Hindlimb muscle (tissue), 1 donor: Measurements from ENCODE around the gene ZCCHC24. TPM values are rescaled to one million over a fixed set of nuclear protein-coding genes. Genes with fewer than 3 reads are reported as not detected.

Experiments used
- DNase-seq: peaks from one replicate; pipeline ENCODE4 v3.0.0-alpha.2; 2013
- polyA plus RNA-seq: library from polyadenylated mRNA; unstranded; fragments of 120-200 nt; gene quantifications from one replicate; pipeline ENCODE4 v1.2.1, GENCODE V29; 2013; ENCODE audit not compliant: insufficient read length

ZCCHC24 gene
- polyA plus RNA-seq, 1 donor = 82.0 TPM

DNA sequence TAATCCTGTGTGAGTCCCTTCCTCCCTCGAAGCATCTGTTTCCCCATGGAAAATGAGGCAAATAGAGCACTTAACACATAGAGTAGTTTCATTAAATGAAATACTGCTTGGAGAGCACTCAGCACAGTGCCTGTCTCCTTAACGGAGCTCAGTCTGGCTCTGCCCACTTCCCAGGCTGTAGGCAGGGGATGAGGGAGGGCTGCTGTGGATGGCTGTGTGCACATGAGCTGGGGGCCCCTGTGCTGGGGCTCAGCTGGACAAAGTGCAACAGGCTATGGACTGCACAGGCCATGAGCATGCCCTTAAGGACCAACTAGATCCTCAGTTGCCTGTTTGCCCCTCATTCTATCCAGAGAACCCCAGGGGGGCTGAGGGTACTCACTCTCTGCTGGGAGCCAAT lies 14.5 kb downstream of the ZCCHC24 start:
- DNase-seq = no peak

DNA sequence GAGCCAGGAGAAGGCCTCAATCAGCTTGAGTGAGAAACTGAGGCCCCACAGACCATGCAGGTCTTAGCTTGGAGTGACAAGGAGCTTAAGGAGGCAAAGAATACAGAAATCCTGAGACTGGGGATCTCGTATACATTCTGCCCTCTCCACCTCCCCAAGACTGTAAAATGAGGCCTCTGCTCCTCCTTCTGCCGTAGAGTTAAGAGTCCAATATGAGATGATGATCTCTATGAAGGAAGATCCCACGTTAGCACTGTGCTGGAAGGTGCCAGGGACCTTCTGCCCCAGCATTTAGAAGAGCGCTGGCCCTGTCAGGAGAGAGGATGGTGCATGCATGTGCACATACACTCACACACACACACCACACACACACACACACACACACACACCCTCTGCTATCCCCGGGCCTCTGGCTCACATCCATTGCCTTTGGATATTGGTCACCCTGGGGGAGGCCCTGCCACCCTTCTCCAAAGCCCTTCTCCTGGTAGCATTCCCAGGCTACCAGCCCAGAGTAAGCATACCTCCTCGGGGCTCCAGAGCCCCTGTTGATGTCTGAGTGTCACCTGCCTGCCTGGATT lies 15.0 kb downstream of the ZCCHC24 start:
- DNase-seq = no peak

DNA sequence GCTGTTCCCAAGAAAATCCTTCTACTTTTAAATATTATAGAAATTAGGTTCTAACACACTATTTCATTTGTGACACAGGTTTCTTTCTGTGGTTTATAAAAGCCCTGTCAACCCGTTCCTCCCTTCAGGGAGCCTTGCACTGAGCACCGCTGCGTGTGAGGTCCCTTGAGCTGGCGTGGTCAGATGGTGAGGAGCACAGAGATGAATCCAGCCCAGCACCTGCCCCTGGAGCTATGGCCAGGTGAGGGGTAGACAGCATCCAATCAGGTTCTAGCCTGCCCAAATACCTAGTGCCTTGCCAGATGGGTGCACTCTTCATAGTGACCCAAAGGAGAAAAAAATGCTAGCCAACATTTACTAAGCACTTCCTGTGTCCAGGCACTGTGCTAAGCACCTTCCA lies 15.7 kb downstream of the ZCCHC24 start:
- no peak for DNase-seq

DNA sequence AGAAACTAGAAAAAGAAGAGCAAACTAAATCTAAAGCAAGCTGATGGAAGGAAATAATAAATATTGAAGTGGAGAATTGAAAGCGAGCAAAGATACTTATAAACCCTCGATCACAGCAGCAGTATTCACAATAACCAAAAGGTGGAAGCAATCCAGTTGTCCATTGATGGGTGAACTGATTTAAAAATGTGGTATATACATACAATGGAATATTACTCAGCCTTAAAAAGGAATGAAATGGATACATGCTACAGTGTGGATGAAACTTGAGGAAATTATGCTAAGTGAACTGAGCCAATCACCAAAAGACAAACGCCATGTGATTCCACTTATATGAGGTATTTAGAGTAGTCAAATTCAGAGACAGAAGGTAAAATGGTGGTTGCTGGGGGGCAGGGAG lies 17.5 kb downstream of the ZCCHC24 start:
- no peak for DNase-seq

DNA sequence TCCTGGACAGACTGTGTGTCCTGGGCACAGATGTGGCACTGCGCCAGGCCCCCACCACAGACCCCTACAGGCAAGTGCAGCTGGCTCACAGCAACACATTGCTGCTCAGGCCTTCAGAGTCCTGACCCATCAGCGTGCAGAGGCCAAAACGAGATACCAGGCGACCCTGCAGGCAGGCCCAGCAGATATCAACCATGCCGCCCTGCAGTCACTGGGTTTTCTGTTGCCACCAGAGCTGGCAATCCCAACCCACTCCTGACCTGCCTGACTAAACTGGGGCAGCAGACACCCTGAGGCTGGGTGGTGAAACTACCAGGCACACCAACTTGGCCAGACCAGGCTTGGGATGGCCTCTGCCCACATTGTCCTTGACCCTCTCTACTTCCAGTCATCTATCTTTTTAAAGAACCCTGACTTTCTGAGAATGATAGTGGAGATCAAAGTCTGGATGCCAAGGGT lies 20.3 kb downstream of the ZCCHC24 start:
- no peak for DNase-seq

DNA sequence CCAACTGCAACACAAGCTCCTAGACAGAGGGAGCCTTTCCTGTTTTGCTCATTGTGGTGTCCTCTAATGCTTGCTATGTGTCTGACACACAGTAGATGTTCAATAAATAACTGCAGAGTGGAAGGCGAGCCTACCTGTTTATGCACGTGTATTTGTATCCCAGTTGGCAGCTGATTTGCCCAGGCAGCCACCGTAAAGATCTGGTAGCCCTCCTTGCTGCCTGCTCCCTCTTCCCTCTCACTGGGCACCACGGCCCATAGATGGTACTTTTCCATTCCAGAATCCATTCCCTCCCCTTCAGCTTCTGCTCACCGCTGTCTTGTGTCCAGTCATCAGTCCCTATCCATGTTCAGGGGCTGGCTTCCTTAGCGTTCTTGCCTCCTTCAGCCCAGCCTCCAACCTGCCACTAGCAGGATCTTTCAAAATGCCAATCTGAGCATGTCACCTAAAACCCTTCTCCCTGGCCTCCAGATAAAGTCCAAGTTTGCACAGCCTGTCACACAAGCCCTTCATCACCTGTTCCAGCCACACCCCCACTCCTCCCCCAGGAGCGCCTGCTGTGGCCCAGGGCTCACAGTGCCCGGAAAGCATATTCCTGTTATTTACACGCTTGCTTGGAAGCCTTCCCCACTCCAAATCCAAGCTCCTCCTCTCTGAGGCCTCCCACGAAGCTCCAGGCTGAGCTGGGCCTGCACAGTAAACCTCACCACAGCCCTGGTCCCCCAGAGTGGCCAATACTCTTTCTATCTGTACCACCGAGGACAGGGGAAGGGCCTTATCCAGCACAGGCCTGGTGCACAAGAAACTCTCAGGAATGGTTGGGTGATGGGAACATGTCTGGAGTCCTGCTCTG lies 21.0 kb downstream of the ZCCHC24 start:
- no peak for DNase-seq

DNA sequence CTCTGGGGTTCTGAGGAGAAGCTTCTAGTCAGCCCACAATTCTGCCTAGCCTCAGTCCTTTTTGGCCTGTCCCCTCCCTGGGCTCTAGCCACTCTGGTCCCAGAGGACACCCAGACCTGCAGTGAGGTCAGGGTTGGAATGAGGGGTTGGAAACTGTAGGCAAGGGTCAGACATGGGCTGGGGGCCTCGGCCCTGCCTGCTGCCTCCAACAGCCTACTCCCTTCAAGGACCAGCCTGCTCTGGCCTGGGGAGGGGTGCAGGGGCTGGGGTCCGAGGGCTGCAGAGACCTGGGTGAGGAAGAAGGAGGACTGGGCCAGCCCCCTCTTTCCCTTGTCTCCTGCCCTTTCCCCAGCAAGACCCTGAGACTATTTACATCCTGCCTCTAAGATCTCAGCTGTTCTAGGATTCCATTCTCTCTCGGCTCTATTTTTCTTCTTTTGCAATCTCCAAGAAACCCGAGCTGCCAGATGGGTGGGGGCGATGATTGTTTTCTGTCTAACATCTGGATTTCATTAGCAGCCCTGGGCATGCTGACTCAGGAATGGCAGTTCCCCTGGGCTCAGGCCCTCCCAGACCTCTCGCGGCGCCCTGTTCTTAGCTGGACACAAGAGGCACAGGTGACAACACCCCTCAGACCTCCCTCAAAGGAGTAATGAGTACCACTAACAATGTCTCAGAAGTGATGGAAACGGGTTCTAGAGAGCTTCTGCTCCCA lies 23.1 kb downstream of the ZCCHC24 start:
- no peak for DNase-seq

DNA sequence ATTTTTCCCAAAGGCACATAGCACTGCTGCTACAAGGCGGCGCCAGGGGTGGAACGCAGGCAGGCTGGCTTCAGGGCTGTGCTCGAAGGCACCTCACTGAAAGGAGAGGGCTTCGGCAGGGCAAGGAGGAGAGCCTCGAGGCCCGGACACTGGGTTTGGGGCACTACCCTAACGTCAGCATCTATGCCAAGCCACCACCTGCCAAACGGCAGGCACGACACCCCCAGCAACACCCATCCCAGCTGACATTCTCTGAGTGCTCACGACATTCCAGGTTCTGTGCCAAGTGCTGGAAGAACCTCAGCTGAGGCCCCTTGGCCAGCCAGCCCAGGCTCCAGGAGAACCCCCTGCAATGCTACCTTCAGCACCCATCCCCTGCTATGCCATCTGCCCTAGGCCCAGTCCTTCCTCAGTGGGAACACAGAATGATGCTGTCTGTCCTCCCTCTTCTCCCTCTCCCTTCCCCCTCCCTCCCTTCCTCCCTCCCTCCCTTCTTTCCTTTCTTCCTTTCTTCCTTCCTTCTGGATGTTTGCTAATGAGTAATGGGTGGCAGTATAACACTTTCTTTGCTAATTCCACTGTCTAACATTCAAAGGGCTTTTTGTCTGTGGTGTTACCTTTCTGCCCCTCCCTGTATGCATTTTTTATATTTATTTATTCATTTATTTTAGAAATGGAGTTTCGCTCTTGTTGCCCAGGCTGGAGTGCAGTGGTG lies 24.3 kb downstream of the ZCCHC24 start:
- no peak for DNase-seq

DNA sequence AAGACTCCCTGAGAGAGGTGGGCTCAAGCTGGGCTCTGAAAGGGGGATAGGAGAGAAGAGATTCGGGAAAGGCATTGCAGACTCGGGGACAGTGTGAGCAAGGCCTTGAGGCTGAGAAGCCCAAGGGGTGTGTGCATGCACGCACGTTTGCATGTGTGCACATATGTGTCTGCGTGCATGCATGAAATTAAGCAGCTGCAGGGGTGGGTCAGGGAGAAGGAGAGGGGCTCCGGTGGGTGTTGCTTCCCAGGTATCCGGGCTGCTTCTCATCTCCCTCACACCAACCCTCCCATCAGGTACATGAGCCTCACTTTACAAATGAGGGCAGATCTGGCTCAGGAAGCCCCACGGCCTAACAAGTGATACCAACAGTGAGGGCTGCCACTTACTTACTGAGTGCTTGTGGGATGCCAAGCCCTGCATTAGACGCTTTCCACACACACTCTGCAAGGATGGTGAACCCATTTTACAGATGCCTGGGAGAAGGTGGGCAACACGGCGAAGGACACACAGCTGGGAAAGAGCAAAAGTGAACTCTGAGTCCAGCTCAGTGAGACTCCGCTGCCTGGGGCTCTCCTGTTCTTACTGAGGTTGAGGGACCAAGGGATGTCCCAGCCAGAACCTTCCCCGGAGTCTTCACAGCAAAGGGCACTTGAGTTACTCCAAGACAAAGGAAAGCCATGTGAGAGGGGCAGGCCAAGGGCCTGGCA lies 26.4 kb downstream of the ZCCHC24 start:
- no peak for DNase-seq

DNA sequence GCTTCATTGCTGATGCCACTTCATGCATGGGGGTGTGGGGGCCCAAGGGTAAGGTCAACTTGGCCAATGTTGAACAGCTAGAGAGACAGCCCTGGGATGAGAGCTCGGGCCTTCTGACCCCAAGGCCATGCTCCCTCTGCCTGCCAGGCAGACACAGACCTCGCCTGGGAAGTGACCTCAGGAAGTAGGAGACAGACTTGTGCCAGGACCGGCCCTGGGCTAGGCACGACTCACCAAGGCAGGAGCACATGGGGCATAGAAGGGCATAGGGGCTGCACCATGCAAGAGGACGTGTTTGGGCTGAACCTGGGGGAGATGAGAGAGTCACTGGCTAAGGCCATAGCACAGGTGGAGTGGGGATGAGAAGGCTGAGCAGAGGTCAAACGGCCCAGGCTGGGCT lies 27.1 kb downstream of the ZCCHC24 start:
- DNase-seq = no peak

DNA sequence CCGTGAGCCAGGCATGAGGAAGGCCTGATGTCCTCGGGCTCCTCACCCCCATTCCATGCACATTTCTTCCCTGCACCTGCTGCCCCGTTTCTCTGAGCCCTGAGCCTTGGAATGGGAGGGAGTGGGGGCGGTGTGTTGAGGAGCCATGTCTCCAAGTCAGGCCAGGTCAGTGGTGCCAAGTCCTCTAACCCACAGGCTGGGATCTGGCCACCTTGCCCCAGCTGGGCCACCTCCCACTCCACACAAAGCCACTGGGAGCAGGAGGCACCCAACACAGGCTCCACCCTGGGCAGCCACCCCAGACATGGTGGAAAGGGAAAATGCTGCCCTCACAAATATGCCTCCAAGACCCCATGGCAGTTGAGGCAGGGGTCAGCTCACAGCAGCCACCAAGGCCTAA lies 27.7 kb downstream of the ZCCHC24 start:
- no peak for DNase-seq

DNA sequence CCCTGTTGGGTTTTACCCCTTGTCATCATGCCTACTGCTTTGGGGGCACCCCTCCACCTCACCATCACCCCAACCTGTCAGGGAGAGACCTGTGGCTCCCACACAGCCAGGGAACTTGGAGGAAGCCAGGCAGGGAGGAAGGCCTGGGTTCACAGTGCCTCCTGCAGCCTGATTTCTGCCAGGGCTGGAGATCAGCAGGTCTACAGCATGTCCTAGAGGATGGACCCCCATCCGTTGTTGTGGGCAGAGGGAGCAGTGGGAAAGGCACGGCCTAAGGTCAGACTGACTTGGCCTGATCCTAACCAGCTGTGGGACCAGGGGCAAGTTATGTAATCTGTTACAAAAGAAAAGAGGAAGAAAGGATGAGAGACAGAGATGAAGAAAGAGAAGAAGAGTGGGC lies 28.2 kb downstream of the ZCCHC24 start:
- DNase-seq = no peak

DNA sequence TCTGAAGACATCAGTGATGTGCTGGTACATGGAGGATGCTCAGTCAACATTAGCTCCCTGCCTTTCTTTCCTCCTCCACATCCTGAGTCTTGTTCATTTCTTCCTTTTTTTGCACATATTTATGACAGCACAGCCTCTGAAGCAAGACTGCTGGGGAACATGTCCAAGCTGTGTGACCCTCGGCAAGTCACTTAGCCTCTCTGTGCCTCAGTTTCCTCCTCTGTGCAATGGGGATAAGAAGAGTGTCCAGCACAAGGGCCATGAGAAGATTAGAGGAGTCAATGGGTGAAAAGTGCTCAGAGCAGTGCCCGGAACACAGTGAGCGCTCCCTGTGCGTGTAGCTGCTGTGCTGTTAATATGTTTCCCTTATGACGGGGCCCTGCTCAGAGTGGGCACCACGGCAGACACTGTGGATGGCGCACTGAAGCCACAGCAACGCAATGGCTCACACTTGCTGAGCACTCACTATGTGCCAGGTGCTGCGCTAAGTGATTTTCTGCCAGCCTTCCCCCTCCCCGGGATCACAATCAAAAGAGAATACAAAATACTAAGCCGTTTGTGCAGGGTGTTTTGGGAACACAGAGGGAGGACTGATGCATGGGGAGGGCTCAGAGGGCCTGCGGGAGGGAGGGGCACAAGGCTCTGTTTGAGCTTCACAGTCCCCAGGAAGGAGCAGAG lies 28.7 kb downstream of the ZCCHC24 start:
- no peak for DNase-seq

DNA sequence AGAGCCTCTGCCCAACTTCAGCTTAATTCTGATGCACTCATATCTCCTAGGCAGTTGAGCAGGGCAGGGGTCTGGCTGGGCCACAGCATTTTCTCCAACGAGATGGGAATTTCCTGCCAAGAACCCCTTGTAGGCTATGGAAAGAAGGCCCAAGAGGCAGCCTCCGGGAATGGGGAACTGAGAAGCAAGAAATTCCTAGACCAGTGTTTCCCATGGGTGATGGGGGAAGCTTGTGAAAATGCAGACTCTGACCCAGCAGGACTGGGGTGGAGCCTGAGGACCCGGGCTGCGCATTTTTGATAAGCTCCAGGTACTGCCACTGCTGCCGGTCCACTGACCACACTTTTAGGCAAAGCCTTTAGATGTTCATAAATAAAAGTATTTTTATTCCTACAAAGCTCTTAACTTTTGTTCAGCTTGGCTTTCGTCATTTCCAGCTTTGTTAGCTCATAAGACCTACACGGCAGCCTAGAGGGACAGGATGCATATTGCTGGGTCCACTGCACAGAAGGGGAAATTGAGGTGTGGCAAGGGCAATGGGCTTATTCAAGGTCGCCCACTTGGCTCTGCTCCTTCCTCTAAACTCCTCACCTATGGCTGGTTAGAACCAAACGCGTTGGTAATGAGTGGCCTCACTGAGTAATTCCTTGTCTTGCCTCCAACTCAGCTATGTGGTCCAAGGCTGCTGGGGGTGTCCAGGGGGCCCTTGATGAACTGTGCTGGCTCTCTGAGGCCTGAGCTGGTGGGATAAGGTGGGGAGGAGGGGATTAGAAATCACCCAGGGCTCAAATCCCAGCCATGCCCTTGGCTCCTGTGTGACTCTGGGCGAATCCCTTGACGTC lies 29.5 kb downstream of the ZCCHC24 start:
- DNase-seq = no peak

DNA sequence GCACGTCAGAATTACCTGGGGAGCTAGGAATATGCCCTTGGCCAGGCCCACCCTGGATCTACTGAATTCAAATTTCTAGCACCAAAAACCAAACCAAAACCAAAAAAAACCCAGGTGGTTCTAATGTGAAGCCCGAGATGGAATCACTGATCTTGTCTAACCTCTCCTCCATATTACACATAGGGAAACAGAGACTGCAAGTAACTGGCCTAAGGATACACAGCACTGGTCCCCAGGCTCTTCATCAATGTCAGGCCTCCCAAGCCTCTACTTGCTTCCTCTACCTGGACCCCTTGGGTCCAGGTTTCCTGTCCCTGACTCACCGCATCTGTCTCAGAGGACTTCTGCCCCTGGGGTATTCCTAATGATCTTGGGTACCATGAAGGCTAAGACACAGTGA lies 30.7 kb downstream of the ZCCHC24 start:
- no peak for DNase-seq

DNA sequence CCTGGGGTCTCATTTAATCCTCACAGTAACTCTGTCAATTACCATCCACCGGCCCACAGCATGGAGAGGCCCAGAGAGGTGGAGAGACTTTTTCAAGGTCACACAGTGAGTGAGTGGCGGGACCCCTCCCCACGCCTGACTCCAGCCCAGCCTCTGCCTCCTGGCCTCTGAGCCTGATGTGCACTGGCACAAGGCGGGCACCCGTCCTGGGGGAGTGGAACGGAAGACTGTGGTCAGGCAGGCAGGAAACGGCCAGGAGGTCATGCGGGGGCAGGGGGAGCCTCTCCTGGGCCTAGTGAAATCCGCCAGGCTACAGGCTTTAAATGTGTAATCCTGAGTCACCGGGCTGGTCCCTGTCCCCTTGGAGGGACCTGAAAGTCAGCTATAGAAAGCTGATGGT lies 32.2 kb downstream of the ZCCHC24 start:
- no peak for DNase-seq

DNA sequence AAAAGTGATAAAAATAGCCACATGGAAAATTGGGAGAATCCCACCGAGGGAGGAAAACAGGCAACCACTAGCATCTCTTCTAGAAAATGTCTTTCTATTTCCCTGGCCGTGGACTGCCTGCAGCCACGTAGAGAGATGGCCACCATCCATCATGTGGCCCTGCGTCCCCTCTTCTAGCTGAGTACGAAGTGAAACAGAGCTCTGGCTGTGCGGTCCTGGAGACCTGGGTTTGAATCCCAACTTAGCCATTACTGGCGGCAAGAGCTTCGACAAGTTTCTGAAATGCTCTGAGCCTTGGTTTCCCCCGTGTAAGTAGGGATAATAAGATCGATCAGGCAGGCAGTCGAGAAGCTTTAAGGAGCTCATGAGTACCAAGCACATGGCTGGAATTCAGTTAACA lies 32.9 kb downstream of the ZCCHC24 start:
- no peak for DNase-seq

DNA sequence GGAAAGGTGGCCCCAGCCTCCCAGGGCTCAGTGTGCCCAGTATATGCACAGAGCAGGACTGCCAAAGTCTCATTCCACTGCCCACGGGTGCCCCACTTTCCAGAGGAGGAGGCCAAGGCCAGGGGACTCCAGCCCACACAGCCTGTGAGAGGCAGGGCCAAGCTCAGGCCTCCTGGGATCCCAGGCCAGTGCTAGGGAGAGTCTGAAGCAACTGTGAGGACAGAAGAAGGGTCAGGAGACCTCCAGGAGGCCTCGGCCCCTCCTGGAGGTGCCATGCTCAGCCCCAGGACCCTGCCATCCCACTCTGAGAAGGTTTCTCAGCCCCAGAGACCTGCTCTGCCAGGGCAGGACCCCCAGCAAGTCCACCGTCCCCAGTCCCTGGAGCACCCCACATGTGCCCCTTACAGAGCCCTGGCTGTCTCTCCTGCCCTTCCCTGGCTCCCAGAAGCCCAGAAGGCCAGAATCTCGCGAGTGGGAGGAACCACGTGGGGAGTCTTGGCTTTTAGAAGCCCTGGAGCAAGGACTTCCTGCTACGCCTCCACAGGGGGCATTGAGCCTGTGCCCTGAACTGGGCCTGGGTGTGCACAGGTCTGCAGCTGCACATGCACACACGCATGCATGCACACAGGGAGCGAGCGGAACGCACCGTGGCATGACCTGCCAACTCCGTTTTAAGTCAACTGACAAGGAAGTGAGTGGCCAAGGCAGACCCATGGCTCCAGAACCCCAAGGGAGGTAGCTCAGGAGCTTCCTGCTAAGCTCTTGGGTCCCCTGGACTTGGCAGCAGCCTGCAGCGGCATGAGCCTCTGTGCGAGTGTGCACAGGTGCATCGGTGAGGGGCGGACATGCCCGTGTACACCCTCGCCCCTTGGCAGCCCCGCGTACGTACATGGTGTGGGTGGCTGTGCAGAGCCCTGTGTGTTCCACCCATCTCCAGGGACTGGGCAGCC lies 33.6 kb downstream of the ZCCHC24 start:
- DNase-seq = no peak

DNA sequence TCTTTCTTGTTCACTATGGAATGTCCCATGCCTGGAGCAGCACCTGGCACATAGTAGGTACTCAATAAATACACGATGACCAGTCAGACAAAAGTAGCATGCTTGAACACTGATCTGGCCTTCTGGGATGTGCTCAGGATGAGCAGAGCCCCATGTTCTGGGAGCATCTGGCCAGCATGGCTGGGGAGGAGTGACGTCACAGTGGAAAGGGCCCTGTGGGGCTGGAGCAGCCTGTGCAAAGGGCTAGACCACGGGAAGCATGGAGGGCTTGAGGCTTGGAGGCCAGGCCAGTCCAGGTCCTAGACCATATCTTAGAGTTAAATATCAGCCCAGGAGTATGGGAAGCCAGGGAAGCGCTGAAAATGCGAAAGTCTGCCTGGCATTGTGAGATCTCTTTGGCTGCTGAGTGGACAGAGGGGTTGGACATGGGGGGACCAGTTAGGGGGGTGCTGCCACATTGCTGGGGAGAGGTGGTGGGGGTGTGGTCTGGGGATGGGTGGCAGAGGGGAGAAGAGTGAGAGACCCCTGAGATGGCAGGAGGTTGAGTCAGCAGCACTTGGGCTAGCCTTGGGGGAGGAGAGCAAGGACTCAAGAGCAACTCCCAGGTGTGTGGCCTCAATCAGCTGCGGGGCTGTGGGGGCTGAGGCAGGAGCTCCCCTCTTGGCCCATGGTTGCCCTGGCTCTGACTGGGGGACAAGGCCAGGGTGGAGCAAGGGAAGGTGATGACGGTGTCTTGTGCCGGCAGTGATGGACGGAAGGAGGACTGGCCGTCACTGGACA lies 34.9 kb downstream of the ZCCHC24 start:
- DNase-seq = no peak
